Astrocyte (in vitro differentiated cells and primary cell): ENCODE measurements around the gene CNTLN. TPM values are rescaled to one million over a fixed set of nuclear protein-coding genes. Genes with fewer than 3 reads are reported as not detected.

Experiments
- DNase-seq: peaks from one replicate; pipeline ENCODE4 v3.0.0-alpha.2; 2010; ENCODE audit warnings: low read depth
- FAIRE-seq: peaks from 2 replicates; lab custom pipeline; 2011; peaks lifted over from hg19 to GRCh38; lab: Jason Lieb, UNC
- H2AFZ ChIP-seq: 2 replicates; pipeline ENCODE4 v1.6.0; 2012; ENCODE audit warnings: low read depth, low read length, inconsistent platforms
- H3K27ac ChIP-seq: 2 replicates; pipeline ENCODE4 v1.5.1; 2011; ENCODE audit warnings: low read depth, low read length, inconsistent platforms
- H3K27me3 ChIP-seq: 2 replicates; pipeline ENCODE4 v1.6.0; 2011; ENCODE audit warnings: low read length, inconsistent platforms; ENCODE audit not compliant: insufficient read depth
- H3K36me3 ChIP-seq: 2 replicates; pipeline ENCODE4 v1.5.1; 2011; ENCODE audit warnings: low read length, inconsistent platforms; ENCODE audit not compliant: insufficient read depth
- H3K4me1 ChIP-seq: 2 replicates; pipeline ENCODE4 v1.5.1; 2011; ENCODE audit warnings: low read length, inconsistent platforms; ENCODE audit not compliant: insufficient read depth
- H3K4me2 ChIP-seq: 2 replicates; pipeline ENCODE4 v1.6.0; 2012; ENCODE audit warnings: low read length, inconsistent platforms
- H3K4me3 ChIP-seq: 2 replicates; pipeline ENCODE4 v1.5.1; 2011; ENCODE audit warnings: low read depth, mild to moderate bottlenecking, low read length, inconsistent platforms; ENCODE audit not compliant: insufficient read depth
- H3K79me2 ChIP-seq: 2 replicates; pipeline ENCODE4 v1.6.0; 2012; ENCODE audit warnings: mild to moderate bottlenecking, low read length, inconsistent platforms; ENCODE audit not compliant: insufficient read depth
- H3K9ac ChIP-seq: 2 replicates; pipeline ENCODE4 v1.6.0; 2012; ENCODE audit warnings: mild to moderate bottlenecking, low read length, inconsistent platforms
- H3K9me3 ChIP-seq: 2 replicates; pipeline ENCODE4 v1.5.1; 2012; ENCODE audit warnings: low read depth, mild to moderate bottlenecking, low read length, inconsistent platforms; ENCODE audit not compliant: insufficient read depth
- H4K20me1 ChIP-seq: 2 replicates; pipeline ENCODE4 v1.6.0; 2012; ENCODE audit warnings: low read length, inconsistent platforms; ENCODE audit not compliant: insufficient read depth
- H3K27ac Mint-ChIP-seq: one replicate; pipeline ENCODE4 v1.8.0; 2021; ENCODE audit warnings: mild to moderate bottlenecking, mixed read lengths; ENCODE audit not compliant: unreplicated experiment
- H3K27me3 Mint-ChIP-seq: one replicate; pipeline ENCODE4 v1.8.0; 2021; ENCODE audit warnings: low read depth, mixed read lengths; ENCODE audit not compliant: unreplicated experiment
- H3K36me3 Mint-ChIP-seq: one replicate; pipeline ENCODE4 v1.8.0; 2021; ENCODE audit warnings: low read depth, mixed read lengths; ENCODE audit not compliant: unreplicated experiment
- H3K4me1 Mint-ChIP-seq: one replicate; pipeline ENCODE4 v1.8.0; 2021; ENCODE audit warnings: low read depth, mixed read lengths; ENCODE audit not compliant: unreplicated experiment
- H3K4me3 Mint-ChIP-seq: one replicate; pipeline ENCODE4 v1.8.0; 2021; ENCODE audit warnings: mild to moderate bottlenecking, moderate library complexity, mixed read lengths; ENCODE audit not compliant: unreplicated experiment
- H3K9me3 Mint-ChIP-seq: one replicate; pipeline ENCODE4 v1.8.0; 2021; ENCODE audit warnings: mild to moderate bottlenecking, mixed read lengths; ENCODE audit not compliant: unreplicated experiment
- CTCF ChIP-seq: IDR thresholded peaks from 2 replicates; pipeline ENCODE4 v1.5.1; 2011; ENCODE audit warnings: low read depth, mild to moderate bottlenecking, inconsistent platforms, low read length, moderate library complexity; ENCODE audit not compliant: insufficient read depth
- EZH2 ChIP-seq: IDR thresholded peaks from 2 replicates; pipeline ENCODE4 v1.6.1; 2012; ENCODE audit warnings: mild to moderate bottlenecking, low read length, inconsistent platforms; ENCODE audit not compliant: insufficient read depth
- total RNA-seq: library from RNA; stranded (reverse); gene quantifications from 2 replicates; pipeline ENCODE4 v1.2.1, GENCODE V29; 2021

Gene CNTLN
- total RNA-seq, 1 donor from 2014 or later = 4.4 TPM

- peaks cover 3% of the 10 kb centered on the region for H3K9me3 Mint-ChIP-seq
- H4K20me1 ChIP-seq = no peaks in the 10 kb centered on the region
- peak; percentile 34 for FAIRE-seq
Measured at GRCh38 chr9:17291766-17292165, 156.9 kb downstream of the CNTLN start.

GRCh38 chr9:17293685-17294084 is 158.8 kb downstream of the CNTLN start:
- FAIRE-seq (no peak), DNase-seq (no peak)
- no peak overlapping the region for H3K4me3 Mint-ChIP-seq
- H3K9me3 Mint-ChIP-seq = peaks cover 3% of the 10 kb centered on the region
- TF ChIP-seq EZH2 (no peak), CTCF (no peak)
- no peaks in the 10 kb centered on the region for H3K27me3 ChIP-seq
- H3K27ac ChIP-seq = no peak overlapping the region
- H3K9me3 ChIP-seq = no peaks in the 10 kb centered on the region
- H3K4me3 ChIP-seq = no peak overlapping the region
- H4K20me1 ChIP-seq = no peaks in the 10 kb centered on the region
- H3K36me3 ChIP-seq = no peaks in the 10 kb centered on the region
- H3K79me2 ChIP-seq = no peaks in the 10 kb centered on the region
- H3K27ac Mint-ChIP-seq = no peak overlapping the region
- H3K36me3 Mint-ChIP-seq = peaks cover 6% of the 10 kb centered on the region
- H3K9ac ChIP-seq = no peak overlapping the region
- peaks cover 18% of the 10 kb centered on the region for H3K4me1 Mint-ChIP-seq
- H3K27me3 Mint-ChIP-seq = no peaks in the 10 kb centered on the region
- H3K4me2 ChIP-seq = no peak overlapping the region
- peaks cover 4% of the 10 kb centered on the region for H3K4me1 ChIP-seq
- no peak overlapping the region for H2AFZ ChIP-seq

More at GRCh38 chr9:17291766-17292165, 156.9 kb downstream of the CNTLN start:
- DNase-seq = peak; percentile 77
- H3K27me3 Mint-ChIP-seq = no peaks in the 10 kb centered on the region
- no peaks in the 10 kb centered on the region for H3K79me2 ChIP-seq
- H3K9me3 ChIP-seq = no peaks in the 10 kb centered on the region
- peaks cover 18% of the 10 kb centered on the region for H3K4me1 Mint-ChIP-seq
- H3K36me3 ChIP-seq = no peaks in the 10 kb centered on the region
- peaks cover 4% of the 10 kb centered on the region for H3K4me1 ChIP-seq
- no peak overlapping the region for H3K4me3 ChIP-seq
- H3K9ac ChIP-seq = no peak overlapping the region
- peak overlapping the region; percentile 4 for H3K27ac ChIP-seq
- no peak overlapping the region for H3K27ac Mint-ChIP-seq
- H3K4me3 Mint-ChIP-seq = no peak overlapping the region
- no peak for TF ChIP-seq EZH2
- TF ChIP-seq CTCF = no peak
- no peak overlapping the region for H2AFZ ChIP-seq
- H3K4me2 ChIP-seq = peak overlapping the region; percentile 54
- H3K36me3 Mint-ChIP-seq = peaks cover 6% of the 10 kb centered on the region
- H3K27me3 ChIP-seq = no peaks in the 10 kb centered on the region

DNA sequence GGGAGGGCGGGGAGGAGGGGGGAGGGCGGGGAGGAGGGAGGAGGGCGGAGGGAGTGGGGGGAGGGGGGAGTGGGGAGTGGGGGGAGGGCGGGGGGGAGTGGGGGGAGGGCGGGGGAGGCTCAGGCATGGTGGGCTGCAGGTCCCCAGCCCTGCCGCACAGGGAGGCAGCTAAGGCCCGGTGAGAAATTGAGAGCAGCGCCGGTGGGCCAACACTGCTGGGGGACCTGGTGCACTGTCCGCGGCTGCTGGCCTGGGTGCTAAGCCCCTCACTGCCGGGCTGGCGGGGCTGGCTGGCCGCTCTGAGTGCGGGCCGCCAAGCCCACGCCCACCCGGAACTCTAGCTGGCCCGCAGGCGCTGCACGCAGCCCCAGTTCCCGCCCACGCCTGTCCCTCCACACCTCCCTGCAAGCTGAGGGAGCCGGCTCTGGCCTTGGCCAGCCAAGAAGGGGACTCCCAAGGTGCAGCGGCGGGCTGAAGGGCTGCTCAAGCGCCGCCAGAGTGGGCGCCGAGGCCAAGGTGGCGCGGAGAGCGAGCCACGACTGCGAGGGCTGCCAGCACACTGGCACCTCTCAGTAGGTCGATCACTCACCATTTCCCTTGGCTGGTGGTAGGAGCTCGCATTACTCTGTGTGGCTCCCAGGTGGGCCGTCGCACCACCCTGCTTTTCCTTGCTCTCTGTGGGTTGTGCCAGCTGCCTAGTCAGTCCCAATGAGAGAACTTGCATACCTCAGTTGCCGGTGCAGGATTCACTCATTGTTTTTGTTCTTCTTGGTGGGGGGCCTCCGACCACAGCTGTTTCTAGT is 160.2 kb downstream of the CNTLN start:
- Mint-ChIP-seq H3K4me3 (no peak overlapping the region), H3K9me3 (peaks cover 3% of the 10 kb centered on the region), H3K27me3 (no peaks in the 10 kb centered on the region), H3K4me1 (peaks cover 18% of the 10 kb centered on the region), H3K36me3 (peaks cover 6% of the 10 kb centered on the region), H3K27ac (no peak overlapping the region)
- Histone ChIP-seq H3K9me3 (no peaks in the 10 kb centered on the region), H3K27me3 (no peaks in the 10 kb centered on the region), H2AFZ (no peak overlapping the region), H3K9ac (no peak overlapping the region), H4K20me1 (no peaks in the 10 kb centered on the region), H3K4me3 (no peak overlapping the region), H3K79me2 (no peaks in the 10 kb centered on the region), H3K4me2 (no peak overlapping the region), H3K36me3 (no peaks in the 10 kb centered on the region), H3K27ac (no peak overlapping the region), H3K4me1 (peaks cover 4% of the 10 kb centered on the region)
- FAIRE-seq = no peak
- no peak for DNase-seq
- TF ChIP-seq EZH2 = no peak
- no peak for TF ChIP-seq CTCF
